Measurements from ENCODE around the gene GVQW3.

DNA sequence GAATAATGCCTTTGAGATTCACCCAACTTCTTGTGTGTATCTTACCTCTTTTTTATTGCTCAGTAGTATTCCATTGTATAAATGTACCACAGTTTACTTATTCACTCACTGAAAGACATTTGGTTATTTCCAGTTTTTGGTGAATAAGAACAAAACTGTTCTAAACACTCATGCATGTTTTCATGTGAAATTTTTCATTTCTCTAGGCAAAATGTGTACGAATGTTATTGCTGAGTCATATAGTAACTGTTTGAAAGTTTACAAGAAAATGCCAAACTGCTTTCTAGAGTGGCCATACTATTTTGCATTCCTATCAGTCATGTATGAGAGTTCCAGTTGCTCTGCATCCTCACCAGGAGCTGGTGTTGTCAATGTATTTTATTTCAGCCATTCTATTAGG, 54.9 kb downstream of the GVQW3 start:
- TF ChIP-seq YY1 (IDR thresholded peaks at IDR 0.05; ENCODE audit: low read depth, low read length) (no peak), JUN (IDR thresholded peaks at IDR 0.05; ENCODE audit: low read depth, low read length) (no peak), EZH2 (IDR thresholded peaks at IDR 0.05; ENCODE audit: low read depth, low read length, severe bottlenecking) (no peak), CBX5 (IDR thresholded peaks at IDR 0.05; ENCODE audit: low read depth, low read length) (no peak), KDM4A (IDR thresholded peaks at IDR 0.05; ENCODE audit: low read depth, low read length, severe bottlenecking) (no peak), FOSL1 (IDR thresholded peaks at IDR 0.05; ENCODE audit: insufficient read depth, low read depth, low read length) (no peak), HDAC6 (IDR thresholded peaks at IDR 0.05; ENCODE audit: low read depth, low read length) (no peak), BRCA1 (IDR thresholded peaks at IDR 0.05; ENCODE audit: low read depth, low read length) (no peak), SIN3A (conservative IDR thresholded peaks at IDR 0.05 in 1 of 2, IDR thresholded peaks at IDR 0.05 in 1 of 2; ENCODE audit: low read depth in 1 of 2, low read length in 2 of 2) (no peak), POLR2AphosphoS5 (IDR thresholded peaks at IDR 0.05; ENCODE audit: low read depth, low read length) (no peak), BACH1 (IDR thresholded peaks at IDR 0.05; ENCODE audit: low read length) (no peak)
- TF ChIP-seq, protein P1, sequence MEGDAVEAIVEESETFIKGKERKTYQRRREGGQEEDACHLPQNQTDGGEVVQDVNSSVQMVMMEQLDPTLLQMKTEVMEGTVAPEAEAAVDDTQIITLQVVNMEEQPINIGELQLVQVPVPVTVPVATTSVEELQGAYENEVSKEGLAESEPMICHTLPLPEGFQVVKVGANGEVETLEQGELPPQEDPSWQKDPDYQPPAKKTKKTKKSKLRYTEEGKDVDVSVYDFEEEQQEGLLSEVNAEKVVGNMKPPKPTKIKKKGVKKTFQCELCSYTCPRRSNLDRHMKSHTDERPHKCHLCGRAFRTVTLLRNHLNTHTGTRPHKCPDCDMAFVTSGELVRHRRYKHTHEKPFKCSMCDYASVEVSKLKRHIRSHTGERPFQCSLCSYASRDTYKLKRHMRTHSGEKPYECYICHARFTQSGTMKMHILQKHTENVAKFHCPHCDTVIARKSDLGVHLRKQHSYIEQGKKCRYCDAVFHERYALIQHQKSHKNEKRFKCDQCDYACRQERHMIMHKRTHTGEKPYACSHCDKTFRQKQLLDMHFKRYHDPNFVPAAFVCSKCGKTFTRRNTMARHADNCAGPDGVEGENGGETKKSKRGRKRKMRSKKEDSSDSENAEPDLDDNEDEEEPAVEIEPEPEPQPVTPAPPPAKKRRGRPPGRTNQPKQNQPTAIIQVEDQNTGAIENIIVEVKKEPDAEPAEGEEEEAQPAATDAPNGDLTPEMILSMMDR (IDR thresholded peaks at IDR 0.05; ENCODE audit: control extremely low read depth in 1 of 3, insufficient read depth in 1 of 3, low read depth in 1 of 3, low read length in 3 of 3), result no peak

All from H1 (cell line).